AG09309 (cell line): Measurements from ENCODE around the gene ANKRD31.
A peak's percentile ranks its signal among the peaks of the same experiment; 100 is the strongest.

Source experiments
- DNase-seq: peaks from one replicate; pipeline ENCODE4 v3.0.0-alpha.2; 2010; ENCODE audit warnings: low read depth
- H3K4me3 ChIP-seq: 2 replicates; pipeline ENCODE4 v1.5.1; 2011; ENCODE audit warnings: mild to moderate bottlenecking, low read depth, low read length, moderate library complexity; ENCODE audit not compliant: control insufficient read depth
- CTCF ChIP-seq: IDR thresholded peaks from 2 replicates; pipeline ENCODE4 v1.5.1; 2011; ENCODE audit warnings: mild to moderate bottlenecking, low read depth, low read length, inconsistent platforms; ENCODE audit not compliant: insufficient read depth, control insufficient read depth; ENCODE audit errors: missing control alignments

ANKRD31 gene

GRCh38 chr5:75049456-75050351 is 187.0 kb downstream of the ANKRD31 start:
- no peak overlapping the region for H3K4me3 ChIP-seq
- DNase-seq: no peak
- TF ChIP-seq CTCF: peak; percentile 80

GRCh38 chr5:75048457-75048953 is 188.2 kb downstream of the ANKRD31 start:
- peak; percentile 11 for TF ChIP-seq CTCF
- DNase-seq: peak; percentile 45
- H3K4me3 ChIP-seq: peak overlapping the region; percentile 13

- no peak for TF ChIP-seq CTCF
- no peak overlapping the region for H3K4me3 ChIP-seq
- no peak for DNase-seq
These were observed 189.3 kb downstream of the ANKRD31 start for GRCh38 chr5:75047356-75047755.

- no peak for DNase-seq
- TF ChIP-seq CTCF: no peak
- H3K4me3 ChIP-seq: no peak overlapping the region
These were observed 190.1 kb downstream of the ANKRD31 start for GRCh38 chr5:75046366-75047142.

- H3K4me3 ChIP-seq: no peak overlapping the region
- no peak for TF ChIP-seq CTCF
- DNase-seq: no peak
These were observed 191.6 kb downstream of the ANKRD31 start for GRCh38 chr5:75045071-75045470.

GRCh38 chr5:75044406-75044805 is 192.3 kb downstream of the ANKRD31 start:
- DNase-seq: no peak
- no peak for TF ChIP-seq CTCF
- H3K4me3 ChIP-seq: no peak overlapping the region
